IPS DF 4.7 (cell line): Measurements from ENCODE around the gene WNT3A.

Experiments used
- DNase-seq: peaks from one replicate; pipeline ENCODE4 v3.0.0-alpha.2; 2013; ENCODE audit warnings: low spot score; ENCODE audit errors: extremely low read depth

The WNT3A gene

DNA sequence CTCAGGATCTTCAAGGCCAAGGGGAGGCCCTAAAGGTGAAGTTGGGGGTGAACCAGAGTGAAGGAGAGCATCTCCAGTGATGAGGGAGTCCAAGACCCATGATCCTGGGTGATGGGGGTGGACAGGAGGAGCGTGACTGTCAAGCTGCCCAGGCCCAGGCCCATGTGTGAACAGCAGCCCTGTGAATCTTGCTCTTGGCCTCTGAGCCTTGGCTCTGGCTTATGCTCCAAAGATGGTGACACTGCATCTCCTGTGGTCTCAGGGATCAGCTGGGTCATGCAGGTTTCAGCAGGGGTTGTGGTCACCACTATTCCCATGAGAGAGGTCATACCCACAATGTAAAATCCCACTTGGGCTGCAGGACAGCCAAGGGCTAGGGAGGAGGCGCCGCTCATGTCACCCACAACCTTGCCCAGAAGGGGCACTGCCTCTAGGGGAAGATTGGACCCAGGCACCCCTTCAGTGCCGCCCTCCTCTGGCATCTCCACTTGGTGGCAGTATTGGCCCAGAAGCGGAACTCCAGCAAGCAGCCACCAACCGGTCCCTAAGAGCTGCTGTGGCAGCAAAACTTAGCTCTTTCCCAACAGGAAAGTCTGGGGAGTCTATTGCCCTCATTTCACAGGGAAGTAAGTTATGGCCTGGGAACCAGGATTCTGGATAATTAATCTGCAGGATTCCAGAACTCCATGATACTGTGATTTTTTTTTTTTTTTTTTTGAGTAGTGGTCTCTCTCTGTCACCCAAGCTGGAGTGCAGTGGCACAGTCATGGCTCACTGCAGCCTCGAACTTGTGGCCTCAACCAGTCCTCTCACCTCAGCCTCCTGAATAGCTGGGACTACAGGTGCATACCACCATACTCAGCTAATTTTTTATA lies 7.5 kb upstream of the WNT3A start:
- DNase-seq: no peak

DNA sequence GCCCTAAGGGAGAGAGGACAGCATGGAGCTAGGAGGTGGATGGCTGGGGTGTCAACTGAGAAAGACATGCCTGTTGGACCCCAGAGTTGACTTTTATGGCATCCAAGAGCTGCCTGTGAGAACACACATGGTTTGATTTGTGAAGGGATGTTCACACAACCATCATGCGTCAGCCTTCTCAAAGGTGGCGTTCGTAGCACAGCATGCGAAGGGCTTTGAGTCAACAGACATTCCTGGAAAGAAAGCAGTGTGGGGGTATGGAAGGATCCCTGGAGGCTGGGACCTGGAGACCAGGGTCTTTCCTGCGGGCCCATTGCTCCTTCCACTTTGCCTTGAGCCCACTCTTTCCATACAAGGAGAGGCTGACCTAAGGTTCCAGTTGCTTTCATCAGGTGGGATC lies 6.4 kb upstream of the WNT3A start:
- DNase-seq: no peak

- no peak for DNase-seq
Observed at GRCh38 chr1:228000836-228001563, 5.8 kb upstream of the WNT3A start.

DNA sequence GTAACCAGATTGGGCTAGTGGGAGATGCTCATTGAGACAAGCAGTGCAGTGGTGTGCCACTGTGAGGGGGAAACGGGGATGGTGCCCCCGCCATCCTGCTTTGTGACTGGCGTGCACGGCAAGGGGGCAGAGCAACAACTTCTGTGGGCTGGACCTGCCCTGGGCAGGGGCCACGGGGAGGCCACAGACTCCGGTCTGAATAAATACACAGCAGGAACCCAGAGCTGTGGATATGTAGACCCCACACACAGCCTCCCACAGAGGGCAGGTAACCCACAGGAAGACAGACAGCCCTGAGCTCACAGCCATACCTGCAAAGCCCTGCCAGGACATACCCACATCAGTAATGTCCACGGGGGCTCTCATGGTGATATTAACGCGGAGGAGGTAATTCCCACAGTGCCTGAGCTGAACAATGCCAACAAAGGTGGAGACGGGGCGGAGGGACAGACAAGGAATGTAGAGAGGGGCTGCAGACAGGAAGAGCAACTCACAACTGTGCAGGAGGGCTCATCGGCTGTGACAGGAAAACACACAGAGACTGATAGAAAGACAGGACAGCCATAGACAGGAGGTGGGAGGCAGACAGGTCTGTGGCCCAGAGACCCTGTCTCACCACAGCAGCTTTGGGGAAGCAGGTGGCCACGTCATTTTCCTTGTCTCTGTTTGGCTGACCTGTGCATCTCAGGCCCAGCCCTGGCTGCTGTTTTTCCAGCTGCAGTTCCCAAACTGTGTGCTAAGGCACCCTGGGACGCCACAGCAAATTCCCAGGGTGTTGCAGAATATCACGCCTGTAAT lies 4.9 kb upstream of the WNT3A start:
- no peak for DNase-seq

DNA sequence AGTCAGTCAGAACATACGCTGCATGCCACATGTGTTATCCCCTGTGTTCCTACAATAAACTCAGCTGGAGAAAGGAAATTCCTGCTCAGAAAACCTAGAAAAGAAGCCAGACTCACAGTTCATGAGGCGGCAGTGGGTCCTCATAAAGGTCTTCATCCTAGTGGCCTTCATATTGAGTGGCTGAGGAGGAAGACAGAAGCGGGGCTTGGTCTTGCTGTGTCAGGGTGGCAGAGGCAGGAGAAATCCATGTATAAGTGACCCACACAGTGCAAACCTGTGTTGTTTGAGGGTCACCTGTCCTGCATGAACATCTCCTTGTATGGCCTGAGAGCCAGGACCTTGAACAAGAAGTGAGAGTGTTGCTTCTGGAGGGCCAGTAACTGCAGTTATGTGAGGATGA lies 4.0 kb upstream of the WNT3A start:
- no peak for DNase-seq

DNA sequence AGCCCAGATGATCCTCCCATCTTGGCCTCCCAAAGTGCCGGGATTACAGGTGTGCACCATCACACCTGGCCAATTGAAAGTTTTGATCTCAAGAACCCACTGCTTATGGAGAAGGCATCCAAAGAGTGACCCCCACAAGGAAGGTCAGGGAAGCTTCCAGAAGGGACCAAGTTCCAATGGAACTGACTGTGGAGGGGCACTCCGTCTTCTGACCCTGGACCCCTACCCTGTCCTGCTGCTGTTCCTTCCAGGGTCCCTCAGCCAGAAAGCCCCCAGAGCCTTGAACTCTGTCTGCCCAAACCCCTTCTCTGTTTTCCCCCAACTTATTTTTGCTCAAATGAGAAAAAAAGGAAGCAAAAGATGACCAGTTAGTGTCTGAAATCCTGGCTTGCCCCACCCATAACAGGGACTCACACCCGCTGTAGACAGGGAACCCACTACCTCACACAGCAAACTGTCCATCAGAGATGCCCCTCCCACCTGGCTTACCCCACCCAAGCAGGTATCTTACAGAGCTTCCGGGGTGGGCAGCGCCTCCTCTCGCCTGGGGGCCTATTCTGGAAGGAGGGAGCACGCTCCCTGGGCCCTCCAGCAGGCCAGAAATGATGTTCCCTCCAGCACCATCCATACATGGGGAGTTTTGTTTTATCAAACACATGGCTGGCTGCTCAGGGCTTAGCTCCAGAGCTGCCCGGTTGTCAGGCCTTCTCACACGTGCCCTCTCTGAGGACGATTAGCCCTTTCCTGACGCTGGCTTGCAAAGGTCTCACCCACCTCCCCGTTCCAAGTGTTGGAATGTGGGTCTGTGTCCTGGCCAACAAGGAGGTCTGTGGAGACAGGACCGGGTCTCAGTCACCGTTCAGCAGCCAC lies 3.1 kb upstream of the WNT3A start:
- DNase-seq: no peak

DNA sequence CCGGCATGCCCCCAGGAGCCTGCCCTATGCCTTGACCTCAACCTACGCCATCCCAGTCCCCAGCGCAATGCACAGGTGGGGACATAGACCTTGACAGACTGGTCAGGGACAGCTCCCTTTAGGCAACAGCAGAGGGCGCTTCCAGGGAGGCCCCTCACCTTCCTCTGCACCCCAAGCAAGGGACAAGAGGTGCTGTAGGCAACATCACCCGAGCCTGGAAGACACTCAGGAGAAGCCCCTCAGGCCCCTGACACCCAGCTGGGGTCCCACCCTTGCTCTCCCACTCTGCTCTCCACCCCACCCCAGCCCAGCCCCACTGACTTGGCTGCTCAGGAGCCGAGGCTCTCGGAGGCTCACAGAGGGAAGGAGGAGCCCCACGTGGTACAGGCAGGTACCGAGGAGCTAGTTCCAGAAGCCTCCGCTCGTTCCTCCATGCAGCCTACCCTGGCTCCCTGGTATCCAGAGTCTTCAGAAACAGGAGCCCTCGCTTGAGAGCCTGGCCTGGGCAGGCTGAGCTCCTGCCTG lies 2.4 kb upstream of the WNT3A start:
- no peak for DNase-seq

DNA sequence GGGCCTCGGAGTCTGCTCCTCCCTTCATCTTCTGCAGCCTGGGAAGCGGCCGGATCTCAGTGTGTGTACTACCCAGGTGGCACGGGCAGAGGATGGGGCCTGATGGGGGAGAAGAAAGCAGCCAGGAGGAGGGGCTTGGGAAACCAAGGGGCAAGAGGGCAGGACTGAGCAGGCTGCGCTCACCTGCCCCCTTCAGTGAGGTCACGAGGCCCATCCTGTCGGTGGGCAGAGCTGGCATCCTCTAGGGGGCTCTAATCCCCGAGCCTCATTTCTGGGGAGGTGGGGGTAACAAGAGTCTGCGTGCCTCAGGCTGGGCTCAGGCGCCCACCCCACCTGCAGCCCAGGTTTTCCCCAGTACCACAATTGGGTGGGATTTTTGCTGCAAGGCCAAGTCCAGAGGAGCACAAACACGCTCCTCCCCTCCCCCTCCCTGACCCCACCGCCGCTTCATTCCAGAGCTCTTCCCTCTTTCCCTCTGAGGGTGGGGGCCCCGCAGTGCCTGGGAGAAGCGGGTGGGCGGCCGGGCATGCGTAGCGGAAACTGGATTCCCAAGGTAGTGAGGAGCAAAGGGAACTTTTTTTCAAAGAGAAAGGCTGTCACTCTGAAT lies 1.8 kb upstream of the WNT3A start:
- no peak for DNase-seq

DNA sequence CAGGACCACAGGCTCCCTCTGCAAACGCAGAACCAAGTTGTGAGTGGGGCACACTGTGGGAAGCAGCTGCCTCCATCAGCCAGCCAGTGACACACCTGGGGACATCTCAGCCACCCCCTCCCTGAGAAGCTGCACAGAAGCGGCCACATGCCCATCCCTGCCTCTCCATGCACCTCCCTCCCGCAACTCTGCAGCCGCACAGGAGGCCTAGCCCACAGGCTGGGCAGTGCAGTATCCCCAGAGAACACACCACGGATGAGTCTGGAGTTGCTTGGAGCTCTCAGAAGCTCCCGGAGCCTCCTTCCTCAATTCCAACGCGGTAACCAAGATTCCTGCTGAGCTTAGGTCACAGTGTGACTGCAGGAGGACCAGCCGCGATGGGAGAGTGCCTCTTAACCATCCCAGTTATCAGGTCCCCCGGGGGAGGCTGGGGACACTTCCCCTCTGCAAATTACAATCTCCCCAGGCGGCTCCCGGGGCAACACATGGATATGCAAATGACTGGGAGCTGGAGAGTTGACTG lies 1.2 kb upstream of the WNT3A start:
- no peak for DNase-seq

DNA sequence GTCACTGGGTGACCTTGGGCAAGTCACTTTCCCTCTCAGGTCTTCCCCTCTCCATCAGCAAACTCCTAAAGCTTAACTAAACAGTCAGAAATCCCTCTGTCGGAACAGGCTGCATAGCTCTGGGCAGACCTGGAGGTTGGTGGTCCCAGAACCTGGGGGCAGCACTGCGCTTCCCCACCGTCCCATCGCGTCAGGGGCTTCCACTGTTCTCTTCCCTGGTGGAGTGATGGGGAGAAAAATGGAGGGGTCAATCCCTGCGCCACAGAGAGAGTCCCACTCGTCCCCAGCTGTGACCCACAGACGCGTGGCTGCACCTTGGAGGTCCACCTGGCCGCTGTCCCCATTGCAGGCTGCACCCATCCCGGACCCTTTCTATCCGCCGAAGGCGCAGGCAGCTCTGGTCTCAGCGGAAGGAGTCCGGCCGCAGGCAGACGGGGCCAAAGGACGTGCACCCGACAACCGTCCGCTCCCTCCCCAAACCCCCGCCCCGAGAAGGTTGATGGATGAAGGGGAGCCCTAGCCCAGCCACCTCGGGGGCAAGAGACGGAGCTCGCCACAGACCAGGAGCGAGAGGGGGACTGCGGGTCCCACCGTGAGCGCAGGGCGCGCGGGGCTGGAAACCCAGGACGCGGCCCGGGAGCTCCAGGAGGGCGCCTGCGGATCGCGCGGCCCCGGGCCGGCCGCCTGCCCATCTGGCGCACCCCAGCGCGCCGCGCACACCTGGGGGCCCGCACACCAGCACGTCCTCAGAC lies 588 bp upstream of the WNT3A start:
- DNase-seq: no peak

- DNase-seq: no peak
Observed at GRCh38 chr1:228007049-228007800, 427 bp downstream of the WNT3A start.

- DNase-seq: no peak
Observed at GRCh38 chr1:228007801-228008341, 1.1 kb downstream of the WNT3A start.

- no peak for DNase-seq
Observed at GRCh38 chr1:228008391-228009115, 1.8 kb downstream of the WNT3A start.

- DNase-seq: no peak
Observed at GRCh38 chr1:228009116-228009827, 2.5 kb downstream of the WNT3A start.

- no peak for DNase-seq
Observed at GRCh38 chr1:228009828-228010775, 3.3 kb downstream of the WNT3A start.

GRCh38 chr1:228010921-228011320 lies 4.1 kb downstream of the WNT3A start:
- no peak for DNase-seq
